K562 (cell line): ENCODE data around the gene LRRC10. TPM values are rescaled to one million over a fixed set of nuclear protein-coding genes. Genes with fewer than 3 reads are reported as not detected.

Experiments used
- CHD4 ChIP-seq: fragments of 200-600 bp; sonication (generic); IDR thresholded peaks from 3 replicates; pipeline ENCODE4 v1.6.1; 2012; ENCODE audit warnings: low read depth, mild to moderate bottlenecking, mixed read lengths, low read length, inconsistent platforms; ENCODE audit not compliant: insufficient read depth, insufficient replicate concordance, poor library complexity, severe bottlenecking
- CREB3L1 ChIP-seq: fragments of 450-650 bp; IDR thresholded peaks from 2 replicates; pipeline ENCODE4 v1.6.1; 2014; ENCODE audit warnings: low read depth, mild to moderate bottlenecking, moderate library complexity, borderline replicate concordance
- CTBP1 ChIP-seq: fragments of 450-650 bp; IDR thresholded peaks from 2 replicates; pipeline ENCODE4 v1.6.1; 2016; ENCODE audit warnings: borderline replicate concordance
- CTCFL ChIP-seq: IDR thresholded peaks from 2 replicates; pipeline ENCODE4 v1.6.1; 2011; ENCODE audit warnings: borderline replicate concordance, low read depth, mild to moderate bottlenecking, moderate library complexity, low read length; ENCODE audit not compliant: insufficient read depth, poor library complexity, severe bottlenecking
- HEY1 ChIP-seq: fragments of 250-450 bp; sonication (Bioruptor Pico); IDR thresholded peaks from 2 replicates; pipeline ENCODE4 v1.5.0; 2020; ENCODE audit warnings: mild to moderate bottlenecking, moderate library complexity, borderline replicate concordance
- KLF6 ChIP-seq: fragments of 250-450 bp; sonication (Bioruptor Pico); IDR thresholded peaks from 2 replicates; pipeline ENCODE4 v1.4.0; 2020; ENCODE audit warnings: mild to moderate bottlenecking, moderate library complexity, borderline replicate concordance
- PRPF4 ChIP-seq: fragments of 200-400 bp; formaldehyde crosslinking; IDR thresholded peaks from one replicate; pipeline ENCODE4 v1.6.1; 2017; ENCODE audit warnings: low read length, low read depth, mild to moderate bottlenecking; ENCODE audit not compliant: insufficient read depth, poor library complexity, severe bottlenecking
- RBM17 ChIP-seq: fragments of 200-400 bp; formaldehyde crosslinking; IDR thresholded peaks from 2 replicates; pipeline ENCODE4 v1.6.1; 2017; ENCODE audit warnings: low read depth, mild to moderate bottlenecking, low read length, borderline replicate concordance
- RBM34 ChIP-seq: fragments of 200-400 bp; formaldehyde crosslinking; IDR thresholded peaks from 2 replicates; pipeline ENCODE4 v1.6.1; 2018; ENCODE audit warnings: low read length, borderline replicate concordance; ENCODE audit not compliant: insufficient read depth
- ZBTB9 ChIP-seq: fragments of 450-650 bp; formaldehyde crosslinking; IDR thresholded peaks from 2 replicates; pipeline ENCODE4 v1.4.0; 2020; ENCODE audit warnings: mild to moderate bottlenecking, moderate library complexity
- ZNF23 ChIP-seq: fragments of 250-450 bp; sonication (Bioruptor Pico); IDR thresholded peaks from 2 replicates; pipeline ENCODE4 v1.4.0; 2020; ENCODE audit warnings: mild to moderate bottlenecking
- ZNF347 ChIP-seq: fragments of 450-650 bp; formaldehyde crosslinking; IDR thresholded peaks from 2 replicates; pipeline ENCODE4 v1.4.0; 2020; ENCODE audit warnings: low read depth, mild to moderate bottlenecking, moderate library complexity
- ZNF561 ChIP-seq: fragments of 450-650 bp; formaldehyde crosslinking; conservative IDR thresholded peaks from 2 replicates; pipeline ENCODE4 v1.4.0; 2020; ENCODE audit warnings: mild to moderate bottlenecking, moderate library complexity
- polyA plus RNA-seq, 8 experiments: library from polyadenylated mRNA; depleted of rRNA in 4 of 8; stranded (reverse) in 5 of 8; unstranded in 3 of 8; fragments of >200 nt; fragmentation: Nextera tagmentation in 2 of 8; fragmentation: Illumina TruSeq in 1 of 8; extraction: Ambion mirVana in 2 of 8; extraction: Trizol in 1 of 8; gene quantifications; 2 replicates each; pipeline versions ENCODE4 v1.2.1 to v1.2.3, GENCODE V29; 2011 to 2014; ENCODE audit warnings: inconsistent platforms in 1 of 8, missing spikeins in 1 of 8
- total RNA-seq, 7 experiments: library from RNA; depleted of rRNA in 6 of 7; stranded (reverse); fragments of >200 nt in 6 of 7; fragmentation: Illumina TruSeq in 2 of 7; extraction: Trizol in 2 of 7; gene quantifications; 2 replicates each; pipeline versions ENCODE4 v1.2.1 to v1.2.3, GENCODE V29; 2011 to 2021; ENCODE audit warnings: low replicate concordance in 1 of 7
- TF ChIP-seq, protein P1 (sequence below): fragments of 450-650 bp; formaldehyde crosslinking; IDR thresholded peaks from 2 replicates; pipeline ENCODE4 v1.4.0; 2020; ENCODE audit warnings: mild to moderate bottlenecking, moderate library complexity

Gene LRRC10
- total and polyA plus RNA-seq, 9 of the 15 experiments (the other 6 are each of a cell fraction or from before 2014, with no cell fraction given), result 0.09 TPM; not detected in 8

- TF ChIP-seq CHD4 (no peak), ZBTB9 (CRISPR knock-in tag) (no peak), KLF6 (no peak), CREB3L1 (no peak), CTBP1 (0 out of 2 replicates have a peak, but pooled peaks have one; percentile 32), ZNF347 (CRISPR knock-in tag) (no peak), ZNF561 (no peak), RBM17 (no peak), PRPF4 (no peak), ZNF23 (CRISPR knock-in tag) (no peak), CTCFL (peak; percentile 55), HEY1 (no peak), RBM34 (no peak)
- TF ChIP-seq, protein P1, sequence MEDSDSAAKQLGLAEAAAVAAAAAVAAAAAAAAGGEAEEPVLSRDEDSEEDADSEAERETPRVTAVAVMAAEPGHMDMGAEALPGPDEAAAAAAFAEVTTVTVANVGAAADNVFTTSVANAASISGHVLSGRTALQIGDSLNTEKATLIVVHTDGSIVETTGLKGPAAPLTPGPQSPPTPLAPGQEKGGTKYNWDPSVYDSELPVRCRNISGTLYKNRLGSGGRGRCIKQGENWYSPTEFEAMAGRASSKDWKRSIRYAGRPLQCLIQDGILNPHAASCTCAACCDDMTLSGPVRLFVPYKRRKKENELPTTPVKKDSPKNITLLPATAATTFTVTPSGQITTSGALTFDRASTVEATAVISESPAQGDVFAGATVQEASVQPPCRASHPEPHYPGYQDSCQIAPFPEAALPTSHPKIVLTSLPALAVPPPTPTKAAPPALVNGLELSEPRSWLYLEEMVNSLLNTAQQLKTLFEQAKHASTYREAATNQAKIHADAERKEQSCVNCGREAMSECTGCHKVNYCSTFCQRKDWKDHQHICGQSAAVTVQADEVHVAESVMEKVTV (CRISPR knock-in tag), result 0 out of 2 replicates have a peak, but pooled peaks have one; percentile 24
Measured at GRCh38 chr12:69583203-69583602, 27.5 kb downstream of the LRRC10 start (continued).
